Left lung (tissue), 10 donors: Measurements from ENCODE around the gene BIRC3. TPM values are rescaled to one million over a fixed set of nuclear protein-coding genes. Genes with fewer than 3 reads are reported as not detected.

Source experiments
- ATAC-seq: fragments of 200-7000 bp; cut with Tn5 transposase; one replicate; pipeline ENCODE4 v1.9.1; 2020; ENCODE audit warnings: moderate library complexity
- DNase-seq, 4 donors: peaks; one replicate each; pipeline ENCODE4 v3.0.0-alpha.2; 2013 to 2020
- H3K27ac ChIP-seq, 2 donors: fragments of 200-600 bp; sonication (generic) in 1 of 2; one replicate each; pipeline versions ENCODE4 v1.5.0 to v1.8.0; 2020 to 2021
- H3K27me3 ChIP-seq, 2 donors: fragments of 200-600 bp; sonication (generic) in 1 of 2; one replicate each; pipeline versions ENCODE4 v1.5.0 to v1.8.0; 2020 to 2021
- H3K36me3 ChIP-seq, 2 donors: fragments of 200-600 bp; sonication (generic) in 1 of 2; one replicate each; pipeline versions ENCODE4 v1.5.0 to v1.8.0; 2020 to 2021
- H3K4me1 ChIP-seq, 2 donors: fragments of 200-600 bp; one replicate each; pipeline ENCODE4 v1.8.0; 2021
- H3K4me3 ChIP-seq, 2 donors: fragments of 200-600 bp; sonication (generic) in 1 of 2; one replicate each; pipeline versions ENCODE4 v1.5.0 to v1.8.0; 2020 to 2021; ENCODE audit warnings: mild to moderate bottlenecking in 1 of 2
- H3K9me3 ChIP-seq, 2 donors: fragments of 200-600 bp; sonication (generic) in 1 of 2; one replicate each; pipeline versions ENCODE4 v1.5.0 to v1.8.0; 2020 to 2021
- CTCF ChIP-seq, 2 donors: fragments of 200-600 bp; sonication (generic) in 1 of 2; IDR thresholded peaks; one replicate each; pipeline versions ENCODE4 v1.5.0 to v1.8.0; 2021; ENCODE audit warnings: antibody characterized with exemption in 2 of 2
- intact Hi-C, 2 donors: fragments of 100-400 bp; cut with DNase I; formaldehyde crosslinking; loops; one replicate each; pipeline versions ENCODE4 v1.11.2 to v1.14.2; 2022
- polyA plus RNA-seq, 6 donors: library from polyadenylated mRNA; unstranded; fragments of 120-200 nt; gene quantifications; one replicate each; pipeline ENCODE4 v1.2.1, GENCODE V29; 2013; ENCODE audit not compliant: insufficient read length in 6 of 6
- total RNA-seq, 2 donors: library from RNA; stranded (reverse); fragmentation: NEBNext Ultra II Directional; extraction: Animal tissue kit (Norgen Biotek cat#: 25700); gene quantifications; one replicate each; pipeline ENCODE4 v1.2.1, GENCODE V29; 2021
- donor health status: DM: no; HTN: yes; CAD: no.
- donor health status: DM: no; HTN: no; CAD: no.

The BIRC3 gene
- total and polyA plus RNA-seq, 8 donors = 3.2 to 28.1 (median 4.5) TPM

- ATAC-seq (no peak), DNase-seq (no peak)
- no peaks in the 10 kb centered on the region for H3K36me3 ChIP-seq
- H3K27ac ChIP-seq = peak overlapping the region; percentile 77 to 86
- intact Hi-C loops = no loop called here
- no peak for TF ChIP-seq CTCF (IDR thresholded peaks at IDR 0.05)
- H3K4me3 ChIP-seq = peak overlapping the region in 1 of 2 donors; percentile 60
- H3K4me1 ChIP-seq = peaks cover 9 to 89% of the 10 kb centered on the region in 2 donors
- no peaks in the 10 kb centered on the region for H3K9me3 ChIP-seq
- H3K27me3 ChIP-seq = no peaks in the 10 kb centered on the region
Observed at GRCh38 chr11:102316346-102316904, 859 bp upstream of the BIRC3 start.

- no peak for TF ChIP-seq CTCF (IDR thresholded peaks at IDR 0.05)
- DNase-seq (no peak), ATAC-seq (peak; percentile 15)
- intact Hi-C loops = no loop called here
- peaks cover 9 to 93% of the 10 kb centered on the region in 2 donors for H3K4me1 ChIP-seq
- H3K9me3 ChIP-seq = no peaks in the 10 kb centered on the region
- peak overlapping the region; percentile 39 to 60 for H3K4me3 ChIP-seq
- H3K36me3 ChIP-seq = no peaks in the 10 kb centered on the region
- no peaks in the 10 kb centered on the region for H3K27me3 ChIP-seq
- H3K27ac ChIP-seq = peak overlapping the region; percentile 77 to 86
Observed at GRCh38 chr11:102317768-102318103, 452 bp downstream of the BIRC3 start.

- Histone ChIP-seq H3K36me3 (no peaks in the 10 kb centered on the region), H3K27ac (peak overlapping the region in 1 of 2 donors; percentile 86), H3K27me3 (no peaks in the 10 kb centered on the region), H3K4me1 (peaks cover 6 to 90% of the 10 kb centered on the region in 2 donors), H3K4me3 (peak overlapping the region; percentile 39 to 60), H3K9me3 (no peaks in the 10 kb centered on the region)
- intact Hi-C loops = no loop called here
- no peak for DNase-seq
- ATAC-seq = peak; percentile 21
- no peak for TF ChIP-seq CTCF (IDR thresholded peaks at IDR 0.05)
Observed at GRCh38 chr11:102318469-102318868, 1.2 kb downstream of the BIRC3 start.

GRCh38 chr11:102319544-102319943 lies 2.3 kb downstream of the BIRC3 start:
- Histone ChIP-seq H3K4me3 (peak overlapping the region in 1 of 2 donors; percentile 60), H3K27me3 (no peaks in the 10 kb centered on the region), H3K36me3 (no peaks in the 10 kb centered on the region), H3K4me1 (peaks cover 6 to 87% of the 10 kb centered on the region in 2 donors), H3K27ac (no peak overlapping the region), H3K9me3 (no peaks in the 10 kb centered on the region)
- no peak for TF ChIP-seq CTCF (IDR thresholded peaks at IDR 0.05)
- DNase-seq (no peak), ATAC-seq (no peak)
- intact Hi-C loops = no loop called here

GRCh38 chr11:102320188-102320587 lies 2.9 kb downstream of the BIRC3 start:
- no peak for TF ChIP-seq CTCF (IDR thresholded peaks at IDR 0.05)
- Histone ChIP-seq H3K27me3 (no peaks in the 10 kb centered on the region), H3K36me3 (peaks cover 0 to 5% of the 10 kb centered on the region in 2 donors), H3K4me3 (peak overlapping the region in 1 of 2 donors; percentile 60), H3K27ac (peak overlapping the region in 1 of 2 donors; percentile 51), H3K4me1 (peaks cover 6 to 82% of the 10 kb centered on the region in 2 donors), H3K9me3 (no peaks in the 10 kb centered on the region)
- intact Hi-C loops = no loop called here
- ATAC-seq = no peak
- DNase-seq = no peak
